ENCODE measurements around the gene QTRT2. TPM values are rescaled to one million over a fixed set of nuclear protein-coding genes. Genes with fewer than 3 reads are reported as not detected.

QTRT2 gene
- total RNA-seq, 1 experiment from 2014 or later: 30.3 TPM

DNA sequence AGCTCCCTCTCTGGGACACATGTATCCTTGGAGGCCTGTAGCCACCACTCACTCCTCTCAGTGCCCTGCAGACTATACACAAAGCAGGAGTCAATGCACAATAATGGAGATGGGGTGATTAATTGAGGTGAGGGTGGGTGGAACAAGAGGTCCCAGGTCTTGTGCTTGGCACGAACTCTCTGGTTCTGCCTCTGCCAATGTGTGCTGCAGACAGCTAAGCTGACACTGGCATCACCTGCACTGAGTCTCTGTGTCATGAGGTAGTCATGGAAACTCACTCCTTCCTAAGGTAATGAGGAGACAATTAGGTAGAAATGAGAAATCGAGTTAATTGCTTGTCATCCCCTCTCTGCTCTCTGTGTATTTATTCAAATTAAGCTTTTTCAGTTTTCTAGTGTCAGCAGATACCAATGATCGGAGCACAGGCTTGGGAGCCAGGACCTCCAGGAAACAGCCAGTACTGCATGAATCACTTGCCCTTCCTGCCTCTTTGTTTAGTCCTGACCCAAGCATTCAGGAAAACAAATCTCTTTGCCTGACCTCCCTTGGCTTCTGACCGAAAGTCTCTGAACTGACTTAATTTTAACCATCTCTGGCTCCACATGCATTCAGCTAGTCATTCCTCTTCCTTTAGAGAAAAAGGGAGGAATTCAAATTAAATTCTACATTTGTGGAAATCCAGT, 65.6 kb downstream of the QTRT2 start:
- H3K36me3 ChIP-seq (replicated peaks; ENCODE audit: control insufficient read depth, insufficient read depth, low read length): no peaks in the 10 kb centered on the region
- H3K4me3 ChIP-seq (ENCODE audit: insufficient read depth, low read depth, low read length): no peak overlapping the region
- DNase-seq: no peak
- no peaks in the 10 kb centered on the region for H3K27me3 ChIP-seq (ENCODE audit: control insufficient read depth, insufficient read depth, low read length)

DNA sequence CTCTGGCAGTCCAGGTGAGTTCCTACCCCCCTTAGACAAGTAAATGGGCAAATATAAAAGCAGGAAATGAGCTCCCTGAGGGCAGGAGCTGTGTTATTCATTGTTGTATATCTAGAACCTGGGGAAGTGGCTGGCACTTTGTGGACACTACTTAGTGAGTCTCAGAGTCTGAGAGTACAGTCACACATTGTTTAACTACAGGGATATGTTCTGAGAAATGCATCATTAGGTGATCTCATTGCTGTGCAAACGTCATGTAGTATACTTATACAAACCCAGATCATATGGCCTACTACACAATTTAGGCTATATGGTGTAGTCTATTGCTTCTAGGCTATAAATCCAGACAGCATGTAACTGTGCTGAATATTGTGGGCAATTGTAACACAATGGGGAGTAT, 69.9 kb downstream of the QTRT2 start:
- Histone ChIP-seq H3K36me3 (replicated peaks; ENCODE audit: control insufficient read depth, insufficient read depth, low read length) (no peaks in the 10 kb centered on the region), H3K4me3 (ENCODE audit: insufficient read depth, low read depth, low read length) (no peak overlapping the region), H3K27me3 (ENCODE audit: control insufficient read depth, insufficient read depth, low read length) (no peaks in the 10 kb centered on the region)
- no peak for DNase-seq

DNA sequence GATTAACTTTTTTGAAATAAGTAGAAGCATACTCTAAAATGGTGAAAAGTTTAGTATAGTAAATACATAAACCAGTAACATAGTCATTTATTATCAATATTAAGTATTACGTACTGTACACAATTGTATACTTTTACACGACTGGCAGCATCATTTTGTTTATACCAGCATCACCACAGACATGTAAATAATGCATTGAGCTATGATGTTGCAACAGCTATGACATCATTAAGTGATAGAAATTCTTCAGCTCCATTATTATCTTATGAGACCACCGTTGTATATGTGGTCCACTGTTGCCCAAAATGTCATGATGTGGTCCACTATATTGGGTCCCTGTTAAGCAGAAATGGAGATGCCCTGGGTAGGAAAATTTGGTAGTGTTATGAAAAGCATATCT, 71.0 kb downstream of the QTRT2 start:
- H3K27me3 ChIP-seq (ENCODE audit: control insufficient read depth, insufficient read depth, low read length): no peaks in the 10 kb centered on the region
- no peak for DNase-seq
- no peak overlapping the region for H3K4me3 ChIP-seq (ENCODE audit: insufficient read depth, low read depth, low read length)
- no peaks in the 10 kb centered on the region for H3K36me3 ChIP-seq (replicated peaks; ENCODE audit: control insufficient read depth, insufficient read depth, low read length)

DNA sequence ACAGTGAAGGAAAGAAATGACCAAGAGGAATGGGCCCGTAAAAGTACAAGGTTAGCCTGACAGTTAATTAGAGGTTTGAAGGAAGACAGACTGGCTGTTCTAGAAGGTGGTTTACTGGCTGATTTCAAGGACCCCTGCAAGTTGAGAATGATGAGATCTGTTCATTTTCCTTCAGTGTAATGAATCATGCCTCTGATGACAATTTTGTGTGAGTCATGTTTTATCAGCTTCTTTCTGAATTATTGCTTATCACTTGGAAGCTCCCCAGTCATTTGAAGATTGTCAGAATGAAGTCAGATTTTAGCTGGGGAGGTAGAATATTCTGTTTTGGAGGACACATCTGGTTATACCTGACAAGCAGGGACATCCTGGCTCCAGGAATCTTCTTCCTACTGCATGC, 71.7 kb downstream of the QTRT2 start:
- no peak overlapping the region for H3K4me3 ChIP-seq (ENCODE audit: insufficient read depth, low read depth, low read length)
- H3K36me3 ChIP-seq (replicated peaks; ENCODE audit: control insufficient read depth, insufficient read depth, low read length): no peaks in the 10 kb centered on the region
- H3K27me3 ChIP-seq (ENCODE audit: control insufficient read depth, insufficient read depth, low read length): no peaks in the 10 kb centered on the region
- no peak for DNase-seq

DNA sequence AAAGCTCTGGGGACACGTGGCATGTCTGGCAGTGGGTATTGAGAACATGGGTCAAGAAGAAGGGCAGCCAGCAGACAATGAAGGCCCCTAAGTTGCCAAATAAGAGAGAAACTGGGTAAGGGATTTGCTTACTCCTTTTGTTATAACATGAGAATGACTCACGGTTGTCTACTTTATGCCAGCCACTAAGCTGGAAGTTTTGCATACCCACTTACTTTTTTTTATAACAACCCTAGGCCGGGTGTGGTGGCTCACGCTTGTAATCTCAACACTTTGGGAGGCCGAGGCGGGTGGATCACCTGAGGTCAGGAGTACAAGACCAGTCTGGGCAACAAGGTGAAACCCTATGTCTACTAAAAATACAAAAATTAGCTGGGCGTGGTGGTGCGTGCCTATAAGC, 72.3 kb downstream of the QTRT2 start:
- H3K27me3 ChIP-seq (ENCODE audit: control insufficient read depth, insufficient read depth, low read length): no peaks in the 10 kb centered on the region
- H3K36me3 ChIP-seq (replicated peaks; ENCODE audit: control insufficient read depth, insufficient read depth, low read length): no peaks in the 10 kb centered on the region
- DNase-seq: no peak
- no peak overlapping the region for H3K4me3 ChIP-seq (ENCODE audit: insufficient read depth, low read depth, low read length)

DNA sequence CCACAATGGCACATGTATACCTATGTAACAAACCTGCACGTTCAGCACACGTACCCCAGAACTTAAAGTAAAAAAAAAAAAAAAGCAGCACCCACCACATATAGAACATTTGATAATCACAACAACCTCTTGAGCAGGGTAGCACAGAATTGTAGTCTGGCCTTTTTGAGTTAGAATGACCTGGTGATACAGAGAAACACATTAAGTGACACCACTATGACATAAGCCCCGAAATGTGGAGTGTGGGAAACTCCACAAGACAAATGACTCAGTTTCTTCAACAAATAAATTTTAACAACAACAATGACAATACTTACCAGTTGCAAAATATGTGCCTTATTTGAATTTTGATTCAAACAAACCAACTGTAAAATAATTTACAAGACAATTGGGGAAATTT, 76.0 kb downstream of the QTRT2 start:
- no peak for DNase-seq
- Histone ChIP-seq H3K4me3 (ENCODE audit: insufficient read depth, low read depth, low read length) (no peak overlapping the region), H3K27me3 (ENCODE audit: control insufficient read depth, insufficient read depth, low read length) (no peaks in the 10 kb centered on the region), H3K36me3 (replicated peaks; ENCODE audit: control insufficient read depth, insufficient read depth, low read length) (no peaks in the 10 kb centered on the region)

DNA sequence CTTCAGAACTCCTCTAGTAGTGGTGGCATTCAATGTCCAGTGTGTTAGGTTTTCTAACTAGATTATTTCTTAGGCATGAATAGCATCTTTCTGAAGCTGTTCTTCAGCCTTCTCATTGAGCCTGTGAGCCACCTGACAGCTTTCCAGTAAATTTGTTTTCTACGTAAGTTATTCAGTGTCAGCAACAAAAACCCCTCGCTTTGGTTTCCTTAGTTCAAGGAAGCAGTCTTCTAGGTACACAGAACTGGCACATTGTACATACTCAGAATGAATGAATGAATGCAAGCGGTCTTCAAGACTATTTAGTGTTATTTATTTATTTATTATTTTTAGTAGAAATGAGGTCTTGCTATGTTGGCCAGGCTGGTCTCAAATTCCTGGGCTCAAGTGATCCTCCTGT, 77.4 kb downstream of the QTRT2 start:
- DNase-seq: no peak
- no peak overlapping the region for H3K4me3 ChIP-seq (ENCODE audit: insufficient read depth, low read depth, low read length)
- no peaks in the 10 kb centered on the region for H3K27me3 ChIP-seq (ENCODE audit: control insufficient read depth, insufficient read depth, low read length)
- no peaks in the 10 kb centered on the region for H3K36me3 ChIP-seq (replicated peaks; ENCODE audit: control insufficient read depth, insufficient read depth, low read length)

Other genes starting within 250 kb of the QTRT2 start
- gene GRAMD1C, start 217.9 kb upstream of the QTRT2 start, total RNA-seq (2014; rRNA removed; shearing (Covaris generic)): 1.0 and 4.1 TPM in 2 replicates
- 4.4 and 6.4 TPM in 2 replicates for gene ZDHHC23, start 108.7 kb upstream of the QTRT2 start, total RNA-seq (2014; rRNA removed; shearing (Covaris generic))
- gene CCDC191, start 211 bp upstream of the QTRT2 start, total RNA-seq (2014; rRNA removed; shearing (Covaris generic)): 0.80 and 2.4 TPM in 2 replicates
- gene DRD3, start 122.3 kb downstream of the QTRT2 start, total RNA-seq (2014; rRNA removed; shearing (Covaris generic)): not detected in 2 replicates
- gene ZNF80, start 180.8 kb downstream of the QTRT2 start, total RNA-seq (2014; rRNA removed; shearing (Covaris generic)): not detected in 2 replicates
- gene TIGIT, start 237.3 kb downstream of the QTRT2 start, total RNA-seq (2014; rRNA removed; shearing (Covaris generic)): not detected in 2 replicates